Right lobe of liver (tissue), 4 donors: Measurements from ENCODE around the gene PTCH1.

Experiments
- POLR2A ChIP-seq: fragments of 450-650 bp; IDR thresholded peaks from one replicate; pipeline ENCODE4 v1.6.1; 2017; ENCODE audit warnings: antibody characterized with exemption, mild to moderate bottlenecking
- TF ChIP-seq, protein P1 (sequence below), 4 donors: fragments of 200-600 bp in 3 of 4; fragments of 450-650 bp in 1 of 4; IDR thresholded peaks; one replicate each; pipeline versions ENCODE4 v1.5.1 to v1.8.0; 2016 to 2022; ENCODE audit warnings: antibody characterized with exemption in 4 of 4, mild to moderate bottlenecking in 2 of 4
- donor health status: DM: no; HTN: no; CAD: no.
- donor health status: DM: no; HTN: no; CAD: no.
- donor health status: DM: no; HTN: yes; CAD: no.

DNA sequence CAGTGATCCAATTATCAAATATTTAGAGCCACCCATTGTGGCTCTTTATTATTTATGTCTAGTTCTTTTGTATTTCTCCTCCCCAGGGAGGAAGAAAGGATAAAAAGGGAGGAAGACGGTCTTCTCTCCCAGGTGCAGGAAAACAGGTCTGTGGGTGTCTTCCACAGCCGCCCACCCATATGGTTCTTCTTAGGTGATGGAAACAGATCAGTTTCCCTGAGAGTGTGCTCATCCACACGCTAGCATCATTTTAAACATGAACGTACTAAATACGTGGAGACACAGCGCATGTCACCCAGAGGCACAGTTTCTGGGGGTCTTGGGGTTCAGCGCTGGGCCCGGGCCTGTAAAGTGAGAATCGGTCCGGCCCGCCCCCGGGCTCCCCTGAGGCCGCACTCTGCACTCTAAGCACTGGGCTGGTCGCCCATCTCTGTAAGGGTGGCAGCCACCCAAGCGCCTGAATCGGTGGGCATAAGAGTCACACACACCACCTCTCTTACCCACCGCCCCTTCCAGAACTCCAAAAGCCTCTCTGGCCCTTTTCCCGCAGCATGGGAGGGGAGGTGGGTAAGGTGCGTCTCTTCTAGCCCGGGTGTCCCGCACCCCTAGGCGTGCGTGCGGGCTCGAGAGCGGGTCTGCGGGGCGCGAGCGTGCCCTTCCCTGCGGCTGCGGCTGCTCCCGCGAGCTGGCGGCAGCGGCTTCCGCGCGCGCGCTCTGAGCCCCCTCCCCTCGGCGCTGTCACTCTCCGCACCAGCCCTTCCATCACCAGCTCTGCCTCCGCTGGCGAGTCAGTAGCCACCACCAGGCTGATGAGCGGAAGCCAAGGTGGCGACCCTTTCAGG is 1.3 kb downstream of the PTCH1 start:
- TF ChIP-seq, protein P1, sequence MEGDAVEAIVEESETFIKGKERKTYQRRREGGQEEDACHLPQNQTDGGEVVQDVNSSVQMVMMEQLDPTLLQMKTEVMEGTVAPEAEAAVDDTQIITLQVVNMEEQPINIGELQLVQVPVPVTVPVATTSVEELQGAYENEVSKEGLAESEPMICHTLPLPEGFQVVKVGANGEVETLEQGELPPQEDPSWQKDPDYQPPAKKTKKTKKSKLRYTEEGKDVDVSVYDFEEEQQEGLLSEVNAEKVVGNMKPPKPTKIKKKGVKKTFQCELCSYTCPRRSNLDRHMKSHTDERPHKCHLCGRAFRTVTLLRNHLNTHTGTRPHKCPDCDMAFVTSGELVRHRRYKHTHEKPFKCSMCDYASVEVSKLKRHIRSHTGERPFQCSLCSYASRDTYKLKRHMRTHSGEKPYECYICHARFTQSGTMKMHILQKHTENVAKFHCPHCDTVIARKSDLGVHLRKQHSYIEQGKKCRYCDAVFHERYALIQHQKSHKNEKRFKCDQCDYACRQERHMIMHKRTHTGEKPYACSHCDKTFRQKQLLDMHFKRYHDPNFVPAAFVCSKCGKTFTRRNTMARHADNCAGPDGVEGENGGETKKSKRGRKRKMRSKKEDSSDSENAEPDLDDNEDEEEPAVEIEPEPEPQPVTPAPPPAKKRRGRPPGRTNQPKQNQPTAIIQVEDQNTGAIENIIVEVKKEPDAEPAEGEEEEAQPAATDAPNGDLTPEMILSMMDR (IDR thresholded peaks at IDR 0.05), result no peak
- TF ChIP-seq POLR2A, result no peak
